Choroid plexus epithelial cell (primary cell): ENCODE measurements around the gene UBE2D2.

ENCODE experiments used
- DNase-seq: peaks from one replicate; pipeline ENCODE4 v3.0.0-alpha.2; 2010; ENCODE audit warnings: low read depth
- H3K4me3 ChIP-seq: 2 replicates; pipeline ENCODE4 v1.5.1; 2011; ENCODE audit warnings: low read depth, mild to moderate bottlenecking, control low read depth, low read length, moderate library complexity
- TF ChIP-seq, protein P1 (sequence below): conservative IDR thresholded peaks from 2 replicates; pipeline ENCODE4 v1.5.1; 2011; ENCODE audit warnings: low read depth, mild to moderate bottlenecking, control low read depth, inconsistent platforms, low read length, moderate library complexity

UBE2D2 gene

DNA sequence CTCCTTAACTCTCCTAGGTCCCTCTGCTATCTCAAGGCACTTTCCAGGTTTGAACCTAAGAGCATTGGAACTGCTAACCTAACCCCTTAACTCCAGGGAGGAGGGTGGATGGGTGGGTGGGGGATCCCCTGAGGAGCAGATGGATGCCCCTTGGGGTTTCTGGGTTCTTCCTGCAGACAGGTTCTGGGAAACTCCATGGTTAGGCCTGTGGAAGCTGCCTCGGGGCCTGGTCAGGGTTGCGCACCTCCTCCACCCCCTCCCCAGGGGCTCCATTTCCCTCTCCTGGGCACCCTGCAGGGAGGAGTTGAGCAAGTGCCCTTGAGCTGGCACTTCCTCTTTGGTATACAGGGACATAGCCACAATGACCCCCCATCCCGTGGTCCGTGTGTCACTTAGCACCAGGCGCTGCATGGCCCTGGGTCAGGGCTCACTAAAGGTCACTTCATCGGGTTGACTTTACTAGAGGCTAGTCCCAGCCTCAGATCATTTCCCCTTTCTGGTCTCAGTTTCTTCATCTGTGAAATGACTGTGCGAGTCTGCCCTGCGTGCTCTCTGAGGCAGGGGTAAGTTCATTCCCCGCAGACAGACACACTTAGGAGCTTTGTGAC lies 103.1 kb downstream of the UBE2D2 start:
- no peak for DNase-seq
- TF ChIP-seq, protein P1, sequence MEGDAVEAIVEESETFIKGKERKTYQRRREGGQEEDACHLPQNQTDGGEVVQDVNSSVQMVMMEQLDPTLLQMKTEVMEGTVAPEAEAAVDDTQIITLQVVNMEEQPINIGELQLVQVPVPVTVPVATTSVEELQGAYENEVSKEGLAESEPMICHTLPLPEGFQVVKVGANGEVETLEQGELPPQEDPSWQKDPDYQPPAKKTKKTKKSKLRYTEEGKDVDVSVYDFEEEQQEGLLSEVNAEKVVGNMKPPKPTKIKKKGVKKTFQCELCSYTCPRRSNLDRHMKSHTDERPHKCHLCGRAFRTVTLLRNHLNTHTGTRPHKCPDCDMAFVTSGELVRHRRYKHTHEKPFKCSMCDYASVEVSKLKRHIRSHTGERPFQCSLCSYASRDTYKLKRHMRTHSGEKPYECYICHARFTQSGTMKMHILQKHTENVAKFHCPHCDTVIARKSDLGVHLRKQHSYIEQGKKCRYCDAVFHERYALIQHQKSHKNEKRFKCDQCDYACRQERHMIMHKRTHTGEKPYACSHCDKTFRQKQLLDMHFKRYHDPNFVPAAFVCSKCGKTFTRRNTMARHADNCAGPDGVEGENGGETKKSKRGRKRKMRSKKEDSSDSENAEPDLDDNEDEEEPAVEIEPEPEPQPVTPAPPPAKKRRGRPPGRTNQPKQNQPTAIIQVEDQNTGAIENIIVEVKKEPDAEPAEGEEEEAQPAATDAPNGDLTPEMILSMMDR, result no peak
- no peak overlapping the region for H3K4me3 ChIP-seq

DNA sequence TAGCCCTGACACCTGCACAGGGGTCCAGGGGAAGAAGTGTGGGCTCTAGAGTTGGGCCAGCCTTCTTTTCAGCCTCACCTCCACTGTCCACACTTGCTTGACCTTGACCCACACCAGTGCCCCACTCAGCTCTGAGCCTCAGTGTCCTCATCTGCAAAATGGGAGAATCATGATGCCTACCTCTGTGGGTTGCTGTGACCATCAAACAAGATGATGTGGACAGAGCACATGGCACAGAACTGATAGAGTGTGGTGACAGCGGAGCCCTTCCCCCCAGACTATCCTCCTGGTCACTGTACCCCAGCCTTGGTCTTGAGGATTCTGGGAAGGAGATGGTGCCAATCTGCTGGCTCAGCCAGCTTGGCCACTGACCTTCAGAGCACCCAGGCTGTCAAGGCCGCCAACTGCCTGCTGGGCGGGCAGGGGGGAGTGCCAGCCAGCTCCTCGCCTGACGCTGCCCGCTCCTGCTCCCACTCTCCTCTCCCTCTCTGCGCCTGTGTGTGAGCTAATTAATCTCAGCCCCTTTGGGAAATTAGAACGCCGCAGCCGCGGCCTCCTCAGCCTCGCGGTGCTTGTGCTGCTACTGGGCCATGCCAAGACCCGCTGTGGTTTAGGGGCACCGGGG lies 103.7 kb downstream of the UBE2D2 start:
- no peak for DNase-seq
- H3K4me3 ChIP-seq, result no peak overlapping the region
- TF ChIP-seq, protein P1, result no peak

DNA sequence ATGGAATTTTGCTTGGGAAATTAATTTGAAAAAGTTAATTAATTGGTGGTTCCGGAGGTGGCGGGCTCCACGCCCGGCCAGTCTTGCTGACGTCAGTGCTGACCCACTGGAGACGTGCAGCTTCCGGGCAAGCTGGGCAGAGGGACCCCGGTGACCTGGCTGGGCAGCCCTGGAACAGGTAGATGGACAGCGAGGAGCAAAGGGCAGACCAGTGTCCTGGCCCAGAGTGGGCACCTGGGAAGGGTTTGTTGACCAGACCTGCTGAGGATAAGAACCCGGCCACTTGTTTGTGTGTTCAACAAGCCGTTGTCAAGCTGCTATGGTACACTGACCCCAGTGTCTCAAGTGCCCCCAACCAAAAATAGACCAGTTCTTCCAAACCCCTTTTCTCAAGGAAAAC lies 104.5 kb downstream of the UBE2D2 start:
- no peak overlapping the region for H3K4me3 ChIP-seq
- TF ChIP-seq, protein P1, result no peak
- no peak for DNase-seq

DNA sequence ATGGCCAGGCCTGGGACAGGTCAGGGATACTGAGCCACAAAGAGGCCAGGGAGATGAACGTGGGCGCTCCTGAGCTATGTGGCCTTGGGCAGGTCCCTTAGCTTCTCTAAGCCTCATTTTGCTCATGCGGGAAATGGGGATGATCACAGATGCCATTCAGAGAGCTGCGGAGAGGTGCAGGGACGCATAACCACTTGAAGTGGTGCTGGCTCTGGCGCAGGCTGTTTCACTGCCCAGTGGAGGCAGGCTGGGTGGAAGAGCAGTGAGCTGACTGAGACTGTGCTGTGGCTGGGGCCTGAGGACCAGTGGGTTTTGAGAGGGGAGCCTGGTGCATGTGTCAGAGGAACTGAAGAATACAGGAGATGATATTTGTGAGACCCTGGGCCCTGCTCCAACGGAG lies 105.4 kb downstream of the UBE2D2 start:
- H3K4me3 ChIP-seq, result no peak overlapping the region
- TF ChIP-seq, protein P1, result no peak
- no peak for DNase-seq

DNA sequence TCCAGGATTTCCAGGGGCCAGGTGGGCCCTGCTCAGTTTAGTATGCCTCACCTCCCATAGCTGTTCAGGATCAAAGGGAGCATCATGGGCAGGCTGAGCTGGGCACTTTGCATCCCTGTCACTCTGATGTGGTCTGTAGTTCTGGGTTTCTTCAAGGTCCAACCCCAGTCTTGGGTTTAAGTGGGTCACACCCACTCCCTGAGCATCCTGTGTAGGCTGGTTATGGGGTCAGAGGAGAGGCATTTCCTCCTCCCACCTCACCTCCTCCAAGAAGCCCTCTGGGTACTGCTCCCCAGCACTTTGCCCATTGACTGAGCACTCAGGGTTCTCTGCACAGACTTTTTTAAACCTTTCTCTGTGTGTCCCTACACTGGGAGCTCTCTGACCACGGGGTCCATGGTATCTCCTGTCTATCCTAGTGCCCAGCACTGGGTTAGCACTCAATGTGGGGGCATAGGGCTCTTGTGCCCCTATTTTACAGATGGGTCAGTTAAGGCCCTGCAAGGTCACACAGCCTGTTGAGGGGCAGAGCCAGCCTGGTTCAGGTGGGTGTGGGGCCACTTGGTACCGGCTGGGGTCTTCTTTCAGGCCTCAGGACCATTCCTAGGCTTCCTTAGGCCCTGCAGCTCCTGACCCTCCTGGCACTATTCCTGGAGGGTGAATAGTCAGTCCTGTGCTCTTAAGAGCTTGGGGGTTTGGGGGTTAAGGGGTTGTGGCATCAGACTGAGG lies 106.0 kb downstream of the UBE2D2 start:
- no peak overlapping the region for H3K4me3 ChIP-seq
- TF ChIP-seq, protein P1, result no peak
- no peak for DNase-seq

DNA sequence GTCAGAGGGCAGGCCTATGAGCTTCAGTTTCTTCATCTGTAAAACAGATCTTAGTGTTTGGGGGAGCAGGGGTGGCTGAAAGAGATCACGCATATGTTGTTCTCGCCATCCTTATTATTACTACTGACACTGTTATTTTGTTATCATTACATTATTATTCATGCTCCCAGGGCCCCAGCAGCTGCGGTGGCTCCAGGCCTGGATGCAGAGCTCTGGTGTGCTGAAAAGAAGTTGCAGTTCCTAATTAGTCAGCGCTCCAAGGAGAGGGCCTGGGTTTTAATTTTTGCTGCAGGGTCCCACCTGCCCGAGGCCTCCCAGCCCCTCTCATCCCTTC lies 106.6 kb downstream of the UBE2D2 start:
- DNase-seq, result no peak
- TF ChIP-seq, protein P1, result no peak
- H3K4me3 ChIP-seq, result no peak overlapping the region
